ENCODE results near the gene KIRREL1.

DNA sequence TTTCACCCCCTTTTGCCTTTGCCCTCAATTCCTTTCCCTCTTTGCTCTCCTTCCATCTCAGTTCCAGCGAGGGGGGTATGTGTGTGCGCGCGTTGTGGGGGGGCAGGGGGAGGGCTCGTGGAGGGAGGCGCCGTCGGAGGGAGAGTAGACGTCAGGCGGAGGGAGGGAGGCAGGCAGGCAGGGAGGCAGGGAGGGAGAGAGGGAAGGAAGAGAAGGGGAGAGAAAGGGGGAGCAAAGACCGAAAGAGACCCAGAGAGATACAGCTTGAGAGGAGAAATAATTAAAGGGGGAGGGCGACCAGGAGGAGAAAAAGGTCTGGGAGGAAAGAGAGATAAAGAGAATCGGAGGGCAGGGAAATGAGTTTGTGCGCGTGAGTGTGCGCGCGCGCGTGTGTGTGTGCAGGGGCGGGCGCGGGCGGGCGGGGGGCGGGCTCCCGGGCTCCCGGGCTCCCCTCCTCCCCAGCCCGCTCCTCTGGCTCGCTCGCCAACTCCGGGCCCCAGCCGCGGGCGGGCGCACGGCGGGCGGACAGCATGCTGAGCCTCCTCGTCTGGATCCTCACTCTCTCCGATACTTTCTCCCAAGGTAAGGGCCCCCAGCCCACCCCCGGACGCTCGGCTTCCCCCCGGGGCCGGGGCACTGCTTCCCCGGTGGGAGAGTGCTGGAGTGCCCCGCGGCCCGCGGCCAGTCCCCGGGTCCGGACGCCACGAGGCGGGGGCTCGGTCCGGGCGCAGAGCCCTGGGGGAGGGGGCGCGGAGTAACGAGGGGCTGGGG lies at the start of gene KIRREL1:
- peak; percentile 31 for TF ChIP-seq POLR2A (IDR thresholded peaks at IDR 0.05)
- TF ChIP-seq, protein P1, sequence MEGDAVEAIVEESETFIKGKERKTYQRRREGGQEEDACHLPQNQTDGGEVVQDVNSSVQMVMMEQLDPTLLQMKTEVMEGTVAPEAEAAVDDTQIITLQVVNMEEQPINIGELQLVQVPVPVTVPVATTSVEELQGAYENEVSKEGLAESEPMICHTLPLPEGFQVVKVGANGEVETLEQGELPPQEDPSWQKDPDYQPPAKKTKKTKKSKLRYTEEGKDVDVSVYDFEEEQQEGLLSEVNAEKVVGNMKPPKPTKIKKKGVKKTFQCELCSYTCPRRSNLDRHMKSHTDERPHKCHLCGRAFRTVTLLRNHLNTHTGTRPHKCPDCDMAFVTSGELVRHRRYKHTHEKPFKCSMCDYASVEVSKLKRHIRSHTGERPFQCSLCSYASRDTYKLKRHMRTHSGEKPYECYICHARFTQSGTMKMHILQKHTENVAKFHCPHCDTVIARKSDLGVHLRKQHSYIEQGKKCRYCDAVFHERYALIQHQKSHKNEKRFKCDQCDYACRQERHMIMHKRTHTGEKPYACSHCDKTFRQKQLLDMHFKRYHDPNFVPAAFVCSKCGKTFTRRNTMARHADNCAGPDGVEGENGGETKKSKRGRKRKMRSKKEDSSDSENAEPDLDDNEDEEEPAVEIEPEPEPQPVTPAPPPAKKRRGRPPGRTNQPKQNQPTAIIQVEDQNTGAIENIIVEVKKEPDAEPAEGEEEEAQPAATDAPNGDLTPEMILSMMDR (IDR thresholded peaks at IDR 0.05), result no peak
